OCI-LY1 (cell line): Measurements from ENCODE around the gene GLS.

Experiments
- H2AFZ ChIP-seq: fragments of 200-600 bp; sonication (generic), shearing (Covaris generic); 2 replicates; pipeline ENCODE4 v1.6.0; 2014; ENCODE audit warnings: antibody characterized with exemption, mild to moderate bottlenecking, low read length
- H3F3A ChIP-seq: fragments of 200-600 bp; sonication (generic), shearing (Covaris generic); 2 replicates; pipeline ENCODE4 v1.6.0; 2014; ENCODE audit warnings: mild to moderate bottlenecking, antibody characterized with exemption, low read length, moderate library complexity; ENCODE audit not compliant: insufficient read depth
- H3K27ac ChIP-seq: fragments of 200-600 bp; sonication (generic); 2 replicates; pipeline ENCODE4 v1.5.1; 2014; ENCODE audit warnings: low read length, mixed run types, mild to moderate bottlenecking, low read depth; ENCODE audit not compliant: poor library complexity, severe bottlenecking
- H3K27me3 ChIP-seq: fragments of 200-600 bp; sonication (generic); 2 replicates; pipeline ENCODE4 v1.6.0; 2014; ENCODE audit warnings: antibody characterized with exemption, mild to moderate bottlenecking, low read length, moderate library complexity; ENCODE audit not compliant: insufficient read depth
- H3K36me3 ChIP-seq: fragments of 200-600 bp; sonication (generic); 2 replicates; pipeline ENCODE4 v1.6.1; 2014; ENCODE audit warnings: mild to moderate bottlenecking, antibody characterized with exemption, low read length, moderate library complexity, mixed read lengths; ENCODE audit not compliant: insufficient read depth
- H3K4me1 ChIP-seq: fragments of 200-600 bp; sonication (generic); 2 replicates; pipeline ENCODE4 v1.5.1; 2014; ENCODE audit warnings: mild to moderate bottlenecking, low read length, moderate library complexity; ENCODE audit not compliant: insufficient read depth, severe bottlenecking
- H3K4me2 ChIP-seq: fragments of 200-600 bp; sonication (generic), shearing (Covaris generic); 2 replicates; pipeline ENCODE4 v1.6.1; 2014; ENCODE audit warnings: low read length
- H3K4me3 ChIP-seq: fragments of 200-600 bp; sonication (generic); 2 replicates; pipeline ENCODE4 v1.5.1; 2014; ENCODE audit warnings: low read length, low read depth, mild to moderate bottlenecking, mixed read lengths; ENCODE audit not compliant: poor library complexity, severe bottlenecking
- H3K79me2 ChIP-seq: fragments of 200-600 bp; shearing (Covaris generic); 2 replicates; pipeline ENCODE4 v1.6.1; 2016; ENCODE audit warnings: mixed run types, low read length, mixed read lengths; ENCODE audit not compliant: insufficient read depth
- H3K9ac ChIP-seq: fragments of 200-600 bp; sonication (generic), shearing (Covaris generic); 2 replicates; pipeline ENCODE4 v1.6.1; 2014; ENCODE audit warnings: mild to moderate bottlenecking, low read length, mixed read lengths
- H3K9me2 ChIP-seq: fragments of 200-600 bp; sonication (generic), shearing (Covaris generic); 2 replicates; pipeline ENCODE4 v1.6.1; 2014; ENCODE audit warnings: low read depth, mild to moderate bottlenecking, low read length, mixed read lengths
- H3K9me3 ChIP-seq: fragments of 200-600 bp; shearing (Covaris generic); 2 replicates; pipeline ENCODE4 v1.6.1; 2014; ENCODE audit warnings: low read length, mixed read lengths
- H4K20me1 ChIP-seq: fragments of 200-600 bp; sonication (generic), shearing (Covaris generic); 2 replicates; pipeline ENCODE4 v1.6.0; 2016; ENCODE audit warnings: mild to moderate bottlenecking, low read length; ENCODE audit not compliant: insufficient read depth
- EZH2 ChIP-seq: fragments of 200-600 bp; sonication (generic), shearing (Covaris generic); IDR thresholded peaks from 2 replicates; pipeline ENCODE4 v1.8.0; 2017; ENCODE audit warnings: borderline replicate concordance, mixed run types, mild to moderate bottlenecking, antibody characterized with exemption, low read length, moderate library complexity, mixed read lengths
- TF ChIP-seq, protein P1 (sequence below): fragments of 200-600 bp; sonication (generic), shearing (Covaris generic); IDR thresholded peaks from 2 replicates; pipeline ENCODE4 v1.5.1; 2017; ENCODE audit warnings: mild to moderate bottlenecking, antibody characterized with exemption, low read length, moderate library complexity, mixed read lengths

Gene GLS

DNA sequence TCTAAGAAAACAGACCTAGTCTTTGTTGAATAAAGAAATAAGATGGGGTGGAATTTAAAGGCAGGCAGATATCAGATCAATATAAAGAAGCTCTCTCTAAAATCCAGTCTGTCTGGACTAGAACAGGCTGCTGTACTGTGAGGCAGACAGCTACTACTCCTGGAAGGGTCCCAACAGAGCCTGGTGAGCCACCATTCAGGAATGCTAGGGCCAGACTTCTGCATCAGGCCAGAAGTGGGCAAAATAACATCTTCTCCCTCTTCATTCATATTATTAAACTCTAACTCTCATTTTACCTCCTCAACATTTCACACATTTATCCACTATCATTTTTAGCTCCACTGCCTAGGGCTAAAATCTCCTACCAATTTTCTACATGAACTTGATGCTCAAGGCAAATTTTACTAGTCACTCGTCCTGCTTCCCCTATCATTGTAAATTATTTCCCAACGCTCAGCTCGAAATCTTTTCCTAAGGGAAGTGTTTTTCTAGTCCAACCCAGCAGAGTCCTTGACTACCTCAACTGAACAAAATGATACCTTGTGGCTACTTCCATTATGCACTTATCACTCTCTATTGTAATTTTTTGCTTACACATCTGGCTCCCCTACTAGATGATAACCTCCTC, 45.2 kb upstream of the GLS start:
- Histone ChIP-seq H3K9me3 (no peaks in the 10 kb centered on the region), H3K4me2 (no peak overlapping the region), H3K79me2 (no peaks in the 10 kb centered on the region), H3F3A (no peaks in the 10 kb centered on the region), H4K20me1 (no peaks in the 10 kb centered on the region), H3K4me3 (no peak overlapping the region), H3K4me1 (no peaks in the 10 kb centered on the region), H3K27me3 (no peaks in the 10 kb centered on the region), H3K9ac (no peak overlapping the region), H3K27ac (no peak overlapping the region), H2AFZ (no peak overlapping the region), H3K36me3 (no peaks in the 10 kb centered on the region), H3K9me2 (no peaks in the 10 kb centered on the region)
- no peak for TF ChIP-seq EZH2
- TF ChIP-seq, protein P1, sequence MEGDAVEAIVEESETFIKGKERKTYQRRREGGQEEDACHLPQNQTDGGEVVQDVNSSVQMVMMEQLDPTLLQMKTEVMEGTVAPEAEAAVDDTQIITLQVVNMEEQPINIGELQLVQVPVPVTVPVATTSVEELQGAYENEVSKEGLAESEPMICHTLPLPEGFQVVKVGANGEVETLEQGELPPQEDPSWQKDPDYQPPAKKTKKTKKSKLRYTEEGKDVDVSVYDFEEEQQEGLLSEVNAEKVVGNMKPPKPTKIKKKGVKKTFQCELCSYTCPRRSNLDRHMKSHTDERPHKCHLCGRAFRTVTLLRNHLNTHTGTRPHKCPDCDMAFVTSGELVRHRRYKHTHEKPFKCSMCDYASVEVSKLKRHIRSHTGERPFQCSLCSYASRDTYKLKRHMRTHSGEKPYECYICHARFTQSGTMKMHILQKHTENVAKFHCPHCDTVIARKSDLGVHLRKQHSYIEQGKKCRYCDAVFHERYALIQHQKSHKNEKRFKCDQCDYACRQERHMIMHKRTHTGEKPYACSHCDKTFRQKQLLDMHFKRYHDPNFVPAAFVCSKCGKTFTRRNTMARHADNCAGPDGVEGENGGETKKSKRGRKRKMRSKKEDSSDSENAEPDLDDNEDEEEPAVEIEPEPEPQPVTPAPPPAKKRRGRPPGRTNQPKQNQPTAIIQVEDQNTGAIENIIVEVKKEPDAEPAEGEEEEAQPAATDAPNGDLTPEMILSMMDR, result no peak

DNA sequence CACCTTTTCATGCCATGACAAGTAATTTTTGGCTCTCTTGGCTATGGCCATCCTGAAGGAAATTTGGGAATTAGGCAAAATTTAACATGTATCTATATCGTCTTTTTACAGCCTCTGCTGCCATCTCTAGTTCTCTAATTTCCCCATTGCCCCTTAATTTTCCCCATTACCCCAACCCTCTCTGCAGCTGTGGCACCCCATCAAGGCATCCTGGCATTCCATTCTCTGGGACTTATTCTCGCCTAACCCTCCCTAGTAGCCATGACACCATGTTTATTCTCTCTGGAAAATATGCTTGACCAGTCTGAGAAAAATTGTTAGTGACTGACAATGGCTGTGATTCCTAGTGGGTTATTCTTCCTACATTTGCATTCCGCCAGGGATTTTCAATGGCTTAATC, 43.9 kb upstream of the GLS start:
- no peaks in the 10 kb centered on the region for H3K4me1 ChIP-seq
- H3K9ac ChIP-seq, result no peak overlapping the region
- no peak overlapping the region for H3K4me2 ChIP-seq
- TF ChIP-seq EZH2, result no peak
- TF ChIP-seq, protein P1, result no peak
- H3K36me3 ChIP-seq, result no peaks in the 10 kb centered on the region
- H3K9me2 ChIP-seq, result no peaks in the 10 kb centered on the region
- H3K79me2 ChIP-seq, result no peaks in the 10 kb centered on the region
- H2AFZ ChIP-seq, result no peak overlapping the region
- no peaks in the 10 kb centered on the region for H4K20me1 ChIP-seq
- no peaks in the 10 kb centered on the region for H3K27me3 ChIP-seq
- no peaks in the 10 kb centered on the region for H3K9me3 ChIP-seq
- H3K27ac ChIP-seq, result no peak overlapping the region
- H3K4me3 ChIP-seq, result no peak overlapping the region
- no peaks in the 10 kb centered on the region for H3F3A ChIP-seq

DNA sequence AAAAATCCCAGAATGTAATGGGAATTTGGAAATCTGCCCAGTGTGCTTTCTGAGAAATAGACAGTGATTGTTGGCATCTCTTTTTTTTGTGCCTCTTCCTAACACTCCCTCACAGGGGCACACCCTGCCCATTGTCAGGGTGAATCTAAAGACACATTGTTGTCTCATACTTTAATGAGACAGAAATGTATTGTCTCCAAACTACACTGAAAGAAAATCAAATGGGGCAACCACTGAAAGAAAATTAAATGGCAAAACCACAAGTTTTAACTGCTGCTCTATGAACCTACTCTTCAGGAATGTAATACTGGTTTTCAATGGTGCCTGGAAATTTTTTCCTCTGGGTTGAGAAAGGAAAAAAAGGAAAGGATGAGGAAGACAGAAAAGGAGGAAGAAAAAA, 43.2 kb upstream of the GLS start:
- Histone ChIP-seq H3K27me3 (0 out of 2 replicates have a peak, but pooled peaks cover under 1% of the 10 kb centered on the region), H3K9me3 (no peaks in the 10 kb centered on the region), H3K9me2 (no peaks in the 10 kb centered on the region), H4K20me1 (no peaks in the 10 kb centered on the region), H3K9ac (no peak overlapping the region), H3K4me1 (no peaks in the 10 kb centered on the region), H3K36me3 (no peaks in the 10 kb centered on the region), H3K4me3 (no peak overlapping the region), H2AFZ (no peak overlapping the region), H3F3A (no peaks in the 10 kb centered on the region), H3K79me2 (no peaks in the 10 kb centered on the region), H3K27ac (no peak overlapping the region), H3K4me2 (no peak overlapping the region)
- TF ChIP-seq EZH2, result no peak
- TF ChIP-seq, protein P1, result no peak
